ENCODE data around the gene MMP10.
A peak's percentile ranks its signal among the peaks of the same experiment; 100 is the strongest.

DNA sequence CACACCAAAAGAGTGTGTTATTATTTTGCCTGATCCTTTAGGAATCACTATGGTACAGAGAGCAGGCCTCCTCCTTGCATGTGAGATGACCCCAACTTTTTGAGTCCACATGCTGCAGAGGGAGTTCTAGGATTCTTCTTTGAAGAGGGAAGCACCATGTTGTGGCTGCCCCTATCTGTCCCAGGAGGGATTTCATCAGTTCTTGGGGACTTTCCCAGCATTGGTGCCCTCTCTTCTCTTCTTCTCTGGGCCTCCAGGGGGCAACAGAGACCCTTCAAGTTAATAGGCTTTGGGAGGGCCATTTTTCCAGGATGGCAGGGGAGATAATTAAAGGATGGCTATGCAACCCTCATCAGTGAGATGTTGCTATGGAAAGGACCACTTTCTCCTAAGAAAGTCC lies 14.0 kb upstream of the MMP10 start:
- TF ChIP-seq, protein P1, sequence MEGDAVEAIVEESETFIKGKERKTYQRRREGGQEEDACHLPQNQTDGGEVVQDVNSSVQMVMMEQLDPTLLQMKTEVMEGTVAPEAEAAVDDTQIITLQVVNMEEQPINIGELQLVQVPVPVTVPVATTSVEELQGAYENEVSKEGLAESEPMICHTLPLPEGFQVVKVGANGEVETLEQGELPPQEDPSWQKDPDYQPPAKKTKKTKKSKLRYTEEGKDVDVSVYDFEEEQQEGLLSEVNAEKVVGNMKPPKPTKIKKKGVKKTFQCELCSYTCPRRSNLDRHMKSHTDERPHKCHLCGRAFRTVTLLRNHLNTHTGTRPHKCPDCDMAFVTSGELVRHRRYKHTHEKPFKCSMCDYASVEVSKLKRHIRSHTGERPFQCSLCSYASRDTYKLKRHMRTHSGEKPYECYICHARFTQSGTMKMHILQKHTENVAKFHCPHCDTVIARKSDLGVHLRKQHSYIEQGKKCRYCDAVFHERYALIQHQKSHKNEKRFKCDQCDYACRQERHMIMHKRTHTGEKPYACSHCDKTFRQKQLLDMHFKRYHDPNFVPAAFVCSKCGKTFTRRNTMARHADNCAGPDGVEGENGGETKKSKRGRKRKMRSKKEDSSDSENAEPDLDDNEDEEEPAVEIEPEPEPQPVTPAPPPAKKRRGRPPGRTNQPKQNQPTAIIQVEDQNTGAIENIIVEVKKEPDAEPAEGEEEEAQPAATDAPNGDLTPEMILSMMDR (IDR thresholded peaks at IDR 0.05; ENCODE audit: low read depth, low read length, poor library complexity, severe bottlenecking), result peak; percentile 64
- no peak for TF ChIP-seq EZH2phosphoT487 (IDR thresholded peaks at IDR 0.05; ENCODE audit: borderline replicate concordance, low read length)

Measured in DOHH2 (cell line).